ENCODE data around the gene UBL4A. TPM values are rescaled to one million over a fixed set of nuclear protein-coding genes. Genes with fewer than 3 reads are reported as not detected.

UBL4A gene
- total RNA-seq, 1 donor from 2014 or later = 21.2 TPM

- TF ChIP-seq CTCF (IDR thresholded peaks at IDR 0.05) = no peak
- no peaks in the 10 kb centered on the region for H3K9me3 Mint-ChIP-seq (ENCODE audit: low read depth)
- peaks cover 4% of the 10 kb centered on the region for H3K4me1 Mint-ChIP-seq (ENCODE audit: low read depth)
- DNase-seq (ENCODE audit: low spot score) = no peak
- peaks cover 19% of the 10 kb centered on the region for H3K36me3 Mint-ChIP-seq (ENCODE audit: low read depth)
- H3K27me3 Mint-ChIP-seq (ENCODE audit: low read depth) = no peaks in the 10 kb centered on the region
- peak overlapping the region; percentile 14 for H3K27ac Mint-ChIP-seq (ENCODE audit: unreplicated experiment)
- H3K4me3 Mint-ChIP-seq (ENCODE audit: unreplicated experiment) = no peak overlapping the region
Measured at GRCh38 chrX:154473683-154474082, 12.7 kb downstream of the UBL4A start.

GRCh38 chrX:154472685-154473632, 13.5 kb downstream of the UBL4A start:
- H3K36me3 Mint-ChIP-seq (ENCODE audit: low read depth) = peaks cover 19% of the 10 kb centered on the region
- TF ChIP-seq CTCF (IDR thresholded peaks at IDR 0.05) = no peak
- H3K4me1 Mint-ChIP-seq (ENCODE audit: low read depth) = peaks cover 4% of the 10 kb centered on the region
- H3K27me3 Mint-ChIP-seq (ENCODE audit: low read depth) = no peaks in the 10 kb centered on the region
- H3K9me3 Mint-ChIP-seq (ENCODE audit: low read depth) = no peaks in the 10 kb centered on the region
- no peak for DNase-seq (ENCODE audit: low spot score)
- no peak overlapping the region for H3K4me3 Mint-ChIP-seq (ENCODE audit: unreplicated experiment)
- no peak overlapping the region for H3K27ac Mint-ChIP-seq (ENCODE audit: unreplicated experiment)

- H3K36me3 Mint-ChIP-seq (ENCODE audit: low read depth) = peaks cover 19% of the 10 kb centered on the region
- H3K9me3 Mint-ChIP-seq (ENCODE audit: low read depth) = no peaks in the 10 kb centered on the region
- no peak overlapping the region for H3K27ac Mint-ChIP-seq (ENCODE audit: unreplicated experiment)
- no peak for DNase-seq (ENCODE audit: low spot score)
- H3K4me3 Mint-ChIP-seq (ENCODE audit: unreplicated experiment) = no peak overlapping the region
- TF ChIP-seq CTCF (IDR thresholded peaks at IDR 0.05) = no peak
- H3K27me3 Mint-ChIP-seq (ENCODE audit: low read depth) = no peaks in the 10 kb centered on the region
- no peaks in the 10 kb centered on the region for H3K4me1 Mint-ChIP-seq (ENCODE audit: low read depth)
Measured at GRCh38 chrX:154471839-154472684, 14.4 kb downstream of the UBL4A start.

- TF ChIP-seq CTCF (IDR thresholded peaks at IDR 0.05) = no peak
- Mint-ChIP-seq H3K27me3 (ENCODE audit: low read depth) (no peaks in the 10 kb centered on the region), H3K9me3 (ENCODE audit: low read depth) (no peaks in the 10 kb centered on the region), H3K27ac (ENCODE audit: unreplicated experiment) (no peak overlapping the region), H3K4me3 (ENCODE audit: unreplicated experiment) (no peak overlapping the region), H3K36me3 (ENCODE audit: low read depth) (peaks cover 19% of the 10 kb centered on the region), H3K4me1 (ENCODE audit: low read depth) (no peaks in the 10 kb centered on the region)
- DNase-seq (ENCODE audit: low spot score) = no peak
Measured at GRCh38 chrX:154470914-154471568, 15.4 kb downstream of the UBL4A start.

- H3K4me1 Mint-ChIP-seq (ENCODE audit: low read depth) = no peaks in the 10 kb centered on the region
- no peak for DNase-seq (ENCODE audit: low spot score)
- no peaks in the 10 kb centered on the region for H3K9me3 Mint-ChIP-seq (ENCODE audit: low read depth)
- H3K36me3 Mint-ChIP-seq (ENCODE audit: low read depth) = peaks cover 19% of the 10 kb centered on the region
- H3K4me3 Mint-ChIP-seq (ENCODE audit: unreplicated experiment) = no peak overlapping the region
- no peak overlapping the region for H3K27ac Mint-ChIP-seq (ENCODE audit: unreplicated experiment)
- H3K27me3 Mint-ChIP-seq (ENCODE audit: low read depth) = no peaks in the 10 kb centered on the region
- TF ChIP-seq CTCF (IDR thresholded peaks at IDR 0.05) = no peak
Measured at GRCh38 chrX:154470434-154470833, 16.0 kb downstream of the UBL4A start.

Measured in chondrocyte (in vitro differentiated cells).